WERI-Rb-1 (cell line): ENCODE data around the gene EHD2.

Experiments
- DNase-seq: peaks from one replicate; pipeline ENCODE4 v3.0.0-alpha.2; 2020
- H3K27ac ChIP-seq: fragments of 250-450 bp; sonication (Bioruptor Pico); 2 replicates; pipeline ENCODE4 v1.5.1; 2020; ENCODE audit warnings: mild to moderate bottlenecking, moderate library complexity
- H3K27me3 ChIP-seq: fragments of 250-450 bp; sonication (Bioruptor Pico); 2 replicates; pipeline ENCODE4 v1.5.1; 2021; ENCODE audit warnings: mild to moderate bottlenecking, low read depth, moderate library complexity; ENCODE audit not compliant: insufficient read depth, severe bottlenecking
- H3K36me3 ChIP-seq: fragments of 250-450 bp; sonication (Bioruptor Pico); 2 replicates; pipeline ENCODE4 v1.5.1; 2020; ENCODE audit warnings: mild to moderate bottlenecking, moderate library complexity
- H3K4me3 ChIP-seq: 2 replicates; pipeline ENCODE4 v1.5.1; 2011; ENCODE audit warnings: low read depth, mild to moderate bottlenecking, control low read depth, low read length
- H3K9me3 ChIP-seq: fragments of 250-450 bp; sonication (Bioruptor Pico); 2 replicates; pipeline ENCODE4 v1.5.1; 2021; ENCODE audit warnings: mild to moderate bottlenecking, moderate library complexity; ENCODE audit not compliant: severe bottlenecking
- CTCF ChIP-seq: IDR thresholded peaks from 2 replicates; pipeline ENCODE4 v1.5.1; 2011; ENCODE audit warnings: low read depth, mild to moderate bottlenecking, control low read depth, inconsistent platforms, low read length

EHD2 gene

DNA sequence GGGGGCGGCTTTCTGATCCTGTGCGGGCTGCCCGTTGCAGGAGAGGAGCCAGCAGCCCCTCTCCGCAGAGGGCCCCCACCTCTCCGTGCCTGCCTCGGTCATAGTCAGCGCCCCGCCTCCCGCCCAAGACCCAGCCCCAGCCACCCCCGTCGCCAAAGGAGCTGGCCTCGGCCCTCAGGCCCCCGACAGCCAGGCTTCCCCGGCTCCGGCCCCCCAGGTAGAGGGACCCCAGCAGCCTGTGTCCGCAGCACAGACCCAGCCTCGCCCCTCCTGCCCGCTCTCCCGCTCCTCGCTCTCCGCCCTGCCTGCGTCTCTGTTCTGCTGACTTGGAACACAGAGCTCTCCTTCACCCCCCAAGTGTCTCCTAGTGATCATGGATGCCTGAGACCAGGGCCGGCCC, 31.3 kb upstream of the EHD2 start:
- H3K27ac ChIP-seq = no peak overlapping the region
- TF ChIP-seq CTCF = no peak
- H3K9me3 ChIP-seq = no peaks in the 10 kb centered on the region
- H3K4me3 ChIP-seq = no peak overlapping the region
- no peak for DNase-seq
- H3K27me3 ChIP-seq = no peaks in the 10 kb centered on the region
- H3K36me3 ChIP-seq = peaks cover 21% of the 10 kb centered on the region

DNA sequence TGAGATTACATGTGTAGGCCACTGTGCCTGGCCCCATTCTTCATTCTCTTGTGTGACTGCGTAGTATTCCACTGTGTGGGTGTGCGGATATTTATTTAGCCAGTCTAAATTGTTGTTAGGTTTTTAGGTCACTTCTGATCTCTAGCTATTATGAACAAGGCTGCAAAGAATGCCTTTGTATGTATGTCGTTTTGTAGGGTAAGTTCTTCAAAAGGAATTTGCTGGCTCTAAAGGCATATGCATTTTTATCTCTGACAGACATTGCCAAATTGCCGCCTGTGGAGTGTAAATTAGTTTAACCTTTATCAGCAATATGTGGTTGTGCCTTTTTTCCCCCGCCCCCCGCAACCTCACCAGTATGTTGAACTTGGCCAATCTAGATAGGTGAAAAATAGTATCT, 30.3 kb upstream of the EHD2 start:
- peaks cover 19% of the 10 kb centered on the region; the same call in 1 of the 2 replicates for H3K36me3 ChIP-seq
- DNase-seq = no peak
- no peak overlapping the region for H3K27ac ChIP-seq
- H3K9me3 ChIP-seq = no peaks in the 10 kb centered on the region
- TF ChIP-seq CTCF = no peak
- H3K4me3 ChIP-seq = no peak overlapping the region
- H3K27me3 ChIP-seq = no peaks in the 10 kb centered on the region

DNA sequence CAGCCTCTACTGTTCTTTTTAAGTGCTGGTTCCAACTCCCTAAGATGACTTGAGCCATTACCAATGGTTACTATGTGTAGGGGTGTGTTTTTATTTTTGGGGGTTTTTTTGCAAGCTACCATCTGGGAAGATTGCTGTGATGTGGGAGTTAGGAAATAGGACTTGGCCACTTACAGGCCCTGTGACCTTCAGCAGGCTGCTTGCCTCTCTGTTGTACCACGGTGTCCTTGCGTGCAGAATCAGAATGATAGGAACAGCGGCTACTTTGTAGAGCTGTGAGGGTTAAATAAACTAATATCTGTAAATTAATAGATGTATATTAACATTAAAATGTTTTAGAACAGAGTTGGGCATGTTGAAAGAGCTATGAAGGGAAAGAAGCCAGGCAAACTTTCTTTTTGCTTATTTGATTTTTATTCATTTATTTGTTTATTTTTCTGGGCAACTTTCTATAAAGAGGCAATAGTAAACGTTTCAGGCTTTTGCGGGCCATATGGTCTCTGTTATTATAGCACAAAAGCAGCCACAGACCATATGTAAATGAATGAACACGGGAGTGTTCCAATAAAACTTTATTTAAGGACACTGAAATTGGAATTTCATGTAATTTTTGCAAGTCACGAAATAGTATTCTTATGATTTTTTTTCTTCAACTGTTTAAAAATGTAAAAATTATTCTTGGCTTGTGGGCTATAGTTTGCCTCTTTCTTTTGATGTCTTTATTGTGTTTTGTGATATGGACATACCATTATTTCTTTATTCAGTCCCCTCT, 26.4 kb upstream of the EHD2 start:
- no peak for DNase-seq

GRCh38 chr19:47687906-47688305, 25.3 kb upstream of the EHD2 start:
- Histone ChIP-seq H3K4me3 (no peak overlapping the region), H3K27ac (no peak overlapping the region), H3K27me3 (no peaks in the 10 kb centered on the region), H3K9me3 (no peaks in the 10 kb centered on the region), H3K36me3 (peaks cover 14% of the 10 kb centered on the region)
- no peak for TF ChIP-seq CTCF
- DNase-seq = no peak

More for the DNA sequence above, 26.4 kb upstream of the EHD2 start:
- Histone ChIP-seq H3K9me3 (no peaks in the 10 kb centered on the region), H3K4me3 (no peak overlapping the region), H3K27me3 (no peaks in the 10 kb centered on the region), H3K36me3 (peaks cover 8% of the 10 kb centered on the region), H3K27ac (no peak overlapping the region)
- TF ChIP-seq CTCF = no peak

DNA sequence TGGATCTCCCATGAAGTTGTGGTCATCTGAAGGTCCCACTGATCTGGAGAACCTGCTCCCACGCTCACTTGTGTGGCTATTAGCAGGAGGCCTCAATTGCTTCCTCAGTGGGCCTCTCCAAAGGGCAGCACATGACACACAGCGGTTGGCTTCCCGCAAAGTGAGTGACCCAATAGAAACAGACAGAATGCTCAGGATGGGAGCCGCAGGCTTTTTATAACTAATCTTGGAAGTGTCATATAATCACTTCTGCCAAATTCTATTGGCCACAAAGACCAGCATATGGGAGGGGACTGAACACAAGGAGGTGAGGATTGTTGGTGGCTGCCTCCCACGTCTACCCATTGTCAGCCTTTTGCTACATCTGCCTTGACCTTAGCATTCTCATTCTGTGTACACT, 22.1 kb upstream of the EHD2 start:
- H3K9me3 ChIP-seq = no peaks in the 10 kb centered on the region
- no peaks in the 10 kb centered on the region for H3K27me3 ChIP-seq
- no peak for TF ChIP-seq CTCF
- no peak for DNase-seq
- H3K36me3 ChIP-seq = peaks cover 8% of the 10 kb centered on the region
- no peak overlapping the region for H3K4me3 ChIP-seq
- H3K27ac ChIP-seq = no peak overlapping the region

GRCh38 chr19:47691782-47692181, 21.4 kb upstream of the EHD2 start:
- H3K4me3 ChIP-seq = no peak overlapping the region
- TF ChIP-seq CTCF = no peak
- DNase-seq = no peak
- no peak overlapping the region for H3K27ac ChIP-seq
- no peaks in the 10 kb centered on the region for H3K27me3 ChIP-seq
- no peaks in the 10 kb centered on the region for H3K9me3 ChIP-seq
- peaks cover 8% of the 10 kb centered on the region for H3K36me3 ChIP-seq
